ENCODE measurements around the gene HMOX1. TPM values are rescaled to one million over a fixed set of nuclear protein-coding genes. Genes with fewer than 3 reads are reported as not detected.
"Not testable (repeated sequence)": the region's sequence is repeated elsewhere in the genome, so short reads cannot be mapped to it uniquely, and the experiment has no call there.

HMOX1 gene
- total RNA-seq, 6 donors from 2014 or later, result 22.0 to 306 (median 77.9) TPM

DNA sequence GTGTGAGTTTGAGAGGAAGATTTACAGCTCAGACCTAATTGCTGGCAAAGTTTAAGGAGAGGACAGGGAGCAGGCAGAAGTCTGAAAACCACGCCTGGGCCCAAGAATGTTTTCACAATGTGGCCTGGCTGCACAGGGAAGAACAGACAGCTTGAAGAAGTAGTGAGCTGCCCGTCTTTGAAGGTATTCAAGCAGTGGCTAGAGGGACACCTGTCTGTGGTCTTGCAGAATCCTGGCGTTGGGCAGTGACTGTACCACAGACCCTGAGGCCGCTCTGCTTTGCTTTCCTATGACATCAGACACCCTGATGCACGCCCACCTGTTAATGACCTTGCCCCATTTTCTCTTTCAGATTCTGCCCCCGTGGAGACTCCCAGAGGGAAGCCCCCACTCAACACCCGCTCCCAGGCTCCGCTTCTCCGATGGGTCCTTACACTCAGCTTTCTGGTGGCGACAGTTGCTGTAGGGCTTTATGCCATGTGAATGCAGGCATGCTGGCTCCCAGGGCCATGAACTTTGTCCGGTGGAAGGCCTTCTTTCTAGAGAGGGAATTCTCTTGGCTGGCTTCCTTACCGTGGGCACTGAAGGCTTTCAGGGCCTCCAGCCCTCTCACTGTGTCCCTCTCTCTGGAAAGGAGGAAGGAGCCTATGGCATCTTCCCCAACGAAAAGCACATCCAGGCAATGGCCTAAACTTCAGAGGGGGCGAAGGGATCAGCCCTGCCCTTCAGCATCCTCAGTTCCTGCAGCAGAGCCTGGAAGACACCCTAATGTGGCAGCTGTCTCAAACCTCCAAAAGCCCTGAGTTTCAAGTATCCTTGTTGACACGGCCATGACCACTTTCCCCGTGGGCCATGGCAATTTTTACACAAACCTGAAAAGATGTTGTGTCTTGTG, 12.5 kb downstream of the HMOX1 start:
- 85 to 93% methylated on average over 13 to 16 of the region's 16 CpGs for WGBS, 2 donors
- H3K9me3 ChIP-seq, result no peaks in the 10 kb centered on the region
- H3K4me3 ChIP-seq, result no peak overlapping the region
- TF ChIP-seq POLR2A (IDR thresholded peaks at IDR 0.05) (peak in 1 of 4 donors; percentile 7), CTCF (IDR thresholded peaks at IDR 0.05) (no peak)
- peaks cover 0 to 5% (median 0%) of the 10 kb centered on the region in 4 donors for H3K4me1 ChIP-seq
- ATAC-seq (ENCODE audit: low FRiP score in 2 of 2), result peak in 1 of 2 donors; percentile 41
- no peak for DNase-seq
- H3K27me3 ChIP-seq, result no peaks in the 10 kb centered on the region
- no peak overlapping the region for H3K27ac ChIP-seq
- H3K36me3 ChIP-seq, result peaks cover 0 to 34% (median 15%) of the 10 kb centered on the region in 4 donors

DNA sequence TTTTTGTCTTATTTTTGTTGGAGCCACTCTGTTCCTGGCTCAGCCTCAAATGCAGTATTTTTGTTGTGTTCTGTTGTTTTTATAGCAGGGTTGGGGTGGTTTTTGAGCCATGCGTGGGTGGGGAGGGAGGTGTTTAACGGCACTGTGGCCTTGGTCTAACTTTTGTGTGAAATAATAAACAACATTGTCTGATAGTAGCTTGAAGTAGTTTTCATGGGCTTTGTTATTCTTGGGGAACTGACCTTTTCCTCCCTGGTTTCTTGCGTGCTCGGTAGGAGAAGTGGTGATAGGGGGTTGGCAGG, 13.1 kb downstream of the HMOX1 start:
- no peak overlapping the region for H3K27ac ChIP-seq
- TF ChIP-seq POLR2AphosphoS5 (IDR thresholded peaks at IDR 0.05), result no peak
- TF ChIP-seq EP300 (IDR thresholded peaks at IDR 0.05), result no peak
- no peak for TF ChIP-seq POLR2A (IDR thresholded peaks at IDR 0.05)
- no peak for TF ChIP-seq CTCF (IDR thresholded peaks at IDR 0.05)

DNA sequence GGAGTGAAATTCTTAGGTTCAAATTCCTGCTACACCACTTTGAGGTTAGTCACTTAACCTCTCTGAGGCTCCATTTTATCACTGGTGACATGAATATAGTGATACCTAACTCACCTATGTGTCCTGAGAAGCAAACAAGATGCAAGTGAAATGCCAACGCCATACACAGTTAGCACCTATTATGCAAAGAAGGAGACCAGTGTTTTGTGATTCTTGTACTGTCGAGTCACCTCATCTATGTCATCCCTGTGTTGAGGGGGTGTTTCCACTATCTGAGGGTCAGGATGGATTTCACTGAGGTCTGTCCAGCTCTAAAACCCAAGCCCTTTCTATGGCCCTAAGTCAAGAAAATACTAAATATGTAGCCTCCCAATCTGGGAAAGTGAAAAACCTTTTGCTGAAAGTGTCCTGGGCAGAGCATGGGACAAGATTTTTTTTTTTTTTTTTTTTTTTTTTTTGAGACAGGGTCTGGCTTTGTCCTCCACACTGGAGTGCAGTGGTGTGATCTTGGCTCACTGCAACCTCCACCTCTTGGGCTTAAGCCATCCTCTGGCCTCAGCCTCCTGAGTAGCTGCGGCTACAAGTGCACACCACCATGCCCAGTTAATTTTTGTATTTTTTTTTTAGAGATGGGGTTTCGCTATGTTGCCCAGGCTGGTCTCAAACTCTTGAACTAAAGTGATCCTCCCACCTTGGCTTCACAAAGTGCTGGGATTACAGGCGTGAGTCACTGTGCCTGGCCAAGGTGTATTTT, 14.1 kb downstream of the HMOX1 start:
- 92 to 97% methylated on average over 5 of the region's 5 CpGs for WGBS, 2 donors
- H3K36me3 ChIP-seq, result peaks cover 0 to 25% (median 14%) of the 10 kb centered on the region in 4 donors
- H3K27ac ChIP-seq, result no peak overlapping the region

More for the DNA sequence above, 13.1 kb downstream of the HMOX1 start:
- ATAC-seq (ENCODE audit: low FRiP score in 2 of 2) (no peak), DNase-seq (no peak)
- Histone ChIP-seq H3K4me1 (peaks cover 0 to 5% (median under 1%) of the 10 kb centered on the region in 4 donors), H3K27me3 (no peaks in the 10 kb centered on the region), H3K4me3 (no peak overlapping the region), H3K36me3 (peaks cover 0 to 32% (median 15%) of the 10 kb centered on the region in 4 donors), H3K9me3 (no peaks in the 10 kb centered on the region)
- WGBS, 2 donors, result 53 to 60% methylated on average over 4 of the region's 4 CpGs

DNA sequence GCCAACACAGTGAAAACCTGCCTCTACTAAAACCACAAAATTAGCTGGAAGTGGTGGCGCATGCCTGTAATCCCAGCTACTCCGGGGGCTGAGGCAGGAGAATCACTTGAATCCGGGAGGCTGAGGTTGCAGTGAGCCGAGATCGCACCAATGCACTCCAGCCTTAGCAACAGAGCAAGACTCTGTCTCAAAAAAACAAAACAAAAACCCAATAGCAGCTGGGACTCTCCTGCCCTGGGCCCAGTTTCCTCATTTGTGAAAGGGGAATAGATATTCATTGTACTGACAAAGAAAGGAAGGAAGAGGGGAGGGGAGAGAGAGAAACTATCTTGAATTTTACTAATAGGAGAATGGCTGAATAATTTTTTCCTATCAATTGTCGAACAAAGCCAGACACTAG, 15.7 kb downstream of the HMOX1 start:
- 59 to 61% methylated on average over 6 of the region's 6 CpGs for WGBS, 2 donors
- not testable (repeated sequence) for H3K27me3 ChIP-seq, H3K9me3 ChIP-seq, H3K4me3 ChIP-seq, DNase-seq
- Histone ChIP-seq H3K4me1 (peaks cover 10 to 21% (median 13%) of the 10 kb centered on the region in 4 donors), H3K36me3 (peaks cover 0 to 15% (median 8%) of the 10 kb centered on the region in 4 donors), H3K27ac (peak overlapping the region in 2 of 4 donors; percentile 46 to 67)
- ATAC-seq (ENCODE audit: low FRiP score in 2 of 2), result peak in 1 of 2 donors; percentile 37

More for the DNA sequence above, 14.1 kb downstream of the HMOX1 start:
- no peaks in the 10 kb centered on the region for H3K27me3 ChIP-seq
- ATAC-seq (ENCODE audit: low FRiP score in 2 of 2) (no peak), DNase-seq (no peak)
- TF ChIP-seq POLR2AphosphoS5 (IDR thresholded peaks at IDR 0.05) (no peak), POLR2A (IDR thresholded peaks at IDR 0.05) (no peak)
- H3K4me1 ChIP-seq, result peaks cover 0 to 10% (median 3%) of the 10 kb centered on the region in 4 donors
- no peaks in the 10 kb centered on the region for H3K9me3 ChIP-seq
- H3K4me3 ChIP-seq, result no peak overlapping the region

- H3K27ac ChIP-seq, result peak overlapping the region in 2 of 4 donors; percentile 46 to 67
- ATAC-seq (ENCODE audit: low FRiP score in 2 of 2), result no peak
- no peaks in the 10 kb centered on the region for H3K27me3 ChIP-seq
- TF ChIP-seq POLR2A (IDR thresholded peaks at IDR 0.05), result no peak
- H3K4me1 ChIP-seq, result peaks cover 10 to 21% (median 13%) of the 10 kb centered on the region in 4 donors
- 66 to 75% methylated on average over 13 of the region's 13 CpGs for WGBS, 2 donors
- no peak for DNase-seq
- H3K36me3 ChIP-seq, result peaks cover 0 to 14% (median 8%) of the 10 kb centered on the region in 4 donors
- no peaks in the 10 kb centered on the region for H3K9me3 ChIP-seq
- no peak overlapping the region for H3K4me3 ChIP-seq
Observed at GRCh38 chr22:35397095-35397904, 16.4 kb downstream of the HMOX1 start.

DNA sequence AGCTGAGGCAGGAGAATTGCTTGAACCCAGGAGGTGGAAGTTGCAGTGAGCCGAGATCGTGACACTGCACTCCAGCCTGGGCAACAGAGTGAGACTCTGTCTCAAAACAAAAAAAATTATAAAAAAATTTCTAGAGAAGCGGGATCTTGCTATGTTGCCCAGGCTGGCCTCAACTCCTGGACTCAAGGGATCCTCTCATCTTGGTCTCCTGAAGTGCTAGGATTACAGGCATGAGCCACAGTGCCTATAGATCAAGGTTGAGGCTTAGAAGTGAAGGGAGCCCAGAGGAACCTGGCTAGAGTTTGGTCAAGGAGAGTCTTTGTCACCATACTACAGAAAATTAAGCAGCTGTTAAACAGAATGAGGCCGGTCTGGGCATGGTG, 17.7 kb downstream of the HMOX1 start:
- Histone ChIP-seq H3K27me3 (no peaks in the 10 kb centered on the region), H3K4me1 (peaks cover 10 to 21% (median 13%) of the 10 kb centered on the region in 4 donors), H3K27ac (no peak overlapping the region), H3K9me3 (no peaks in the 10 kb centered on the region), H3K4me3 (no peak overlapping the region), H3K36me3 (peaks cover 0 to 16% (median 2%) of the 10 kb centered on the region in 4 donors)
- 98% methylated on average over 4 of the region's 4 CpGs for WGBS, 2 donors
- TF ChIP-seq POLR2AphosphoS5 (IDR thresholded peaks at IDR 0.05) (no peak), CTCF (IDR thresholded peaks at IDR 0.05) (no peak), EP300 (IDR thresholded peaks at IDR 0.05) (no peak), POLR2A (IDR thresholded peaks at IDR 0.05) (no peak)
- ATAC-seq (ENCODE audit: low FRiP score in 2 of 2) (no peak), DNase-seq (no peak)

Data from upper lobe of left lung (tissue), 6 donors.